ENCODE measurements around the gene LYPD8. TPM values are rescaled to one million over a fixed set of nuclear protein-coding genes. Genes with fewer than 3 reads are reported as not detected.
"Not testable (repeated sequence)": the region's sequence is repeated elsewhere in the genome, so short reads cannot be mapped to it uniquely, and the experiment has no call there.

LYPD8 gene
- total RNA-seq (not detected), polyA plus RNA-seq (ENCODE audit: insufficient read depth in 1 of 8, insufficient read length in 8 of 8, low replicate concordance in 1 of 8) (not detected)
- long read RNA-seq, donor 1: 0 reads
- long read RNA-seq, donor 2: 0 reads
- long read RNA-seq, donor 3: 0 reads
- long read RNA-seq, donor 4: 0 reads
- long read RNA-seq, donor 5: 0 reads
- long read RNA-seq, donor 6: 0 reads
- long read RNA-seq, donor 7: 0 reads
- long read RNA-seq, donor 8: 0 reads
- long read RNA-seq, donor 9: 0 reads
- long read RNA-seq, donor 10: 0 reads
- long read RNA-seq, donor 11: 0 reads

GRCh38 chr1:248755517-248755916 lies at the start of gene LYPD8:
Gene LYPD8 (minus strand): TSS chr1:248755759. CDS start chr1:248751081, 4,678 bp downstream.
- no peaks in the 10 kb centered on the region for H3K27me3 ChIP-seq (ENCODE audit: control insufficient read depth, insufficient read depth, low read length)
- no peak for DNase-seq
- no peak within 1 kb of the TSS for H3K4me3 ChIP-seq (ENCODE audit: low read length)
- no peaks in the 10 kb centered on the region for H3K36me3 ChIP-seq (ENCODE audit: control insufficient read depth, insufficient read depth, low read length)
- 80% methylated on average over 6 of the region's 6 CpGs for WGBS (ENCODE audit: insufficient coverage)
- H3K27ac ChIP-seq (ENCODE audit: low read length): no peak within 1 kb of the TSS
- no peaks in the 10 kb centered on the region for H3K4me1 ChIP-seq (ENCODE audit: control insufficient read depth, insufficient read depth, low read length)
- H3K9me3 ChIP-seq (replicated peaks; ENCODE audit: control insufficient read depth, low read depth, low read length): peaks cover 48% of the 10 kb centered on the region

- Histone ChIP-seq H3K27me3 (ENCODE audit: control insufficient read depth, insufficient read depth, low read length) (no peaks in the 10 kb centered on the region), H3K9me3 (replicated peaks; ENCODE audit: control insufficient read depth, low read depth, low read length) (no peaks in the 10 kb centered on the region), H3K4me3 (ENCODE audit: low read length) (no peak overlapping the region), H3K36me3 (ENCODE audit: control insufficient read depth, insufficient read depth, low read length) (no peaks in the 10 kb centered on the region), H3K4me1 (ENCODE audit: control insufficient read depth, insufficient read depth, low read length) (no peaks in the 10 kb centered on the region), H3K27ac (ENCODE audit: low read length) (no peak overlapping the region)
- DNase-seq: peak; percentile 57
- WGBS (ENCODE audit: insufficient coverage): 72% methylated on average over 8 of the region's 10 CpGs
Measured at GRCh38 chr1:248804771-248805681, 49.5 kb upstream of the LYPD8 start.

GRCh38 chr1:248803501-248803900 lies 47.9 kb upstream of the LYPD8 start:
- DNase-seq; H3K27me3 ChIP-seq (ENCODE audit: control insufficient read depth, insufficient read depth, low read length); H3K4me1 ChIP-seq (ENCODE audit: control insufficient read depth, insufficient read depth, low read length); H3K9me3 ChIP-seq (replicated peaks; ENCODE audit: control insufficient read depth, low read depth, low read length); H3K4me3 ChIP-seq (ENCODE audit: low read length); H3K36me3 ChIP-seq (ENCODE audit: control insufficient read depth, insufficient read depth, low read length); H3K27ac ChIP-seq (ENCODE audit: low read length): not testable (repeated sequence)
- 83% methylated on average over 15 of the region's 15 CpGs for WGBS (ENCODE audit: insufficient coverage)

- no peaks in the 10 kb centered on the region for H3K4me1 ChIP-seq (ENCODE audit: control insufficient read depth, insufficient read depth, low read length)
- H3K36me3 ChIP-seq (ENCODE audit: control insufficient read depth, insufficient read depth, low read length): no peaks in the 10 kb centered on the region
- no peaks in the 10 kb centered on the region for H3K9me3 ChIP-seq (replicated peaks; ENCODE audit: control insufficient read depth, low read depth, low read length)
- 84% methylated on average over 5 of the region's 6 CpGs for WGBS (ENCODE audit: insufficient coverage)
- DNase-seq: no peak
- no peak overlapping the region for H3K4me3 ChIP-seq (ENCODE audit: low read length)
- no peak overlapping the region for H3K27ac ChIP-seq (ENCODE audit: low read length)
- H3K27me3 ChIP-seq (ENCODE audit: control insufficient read depth, insufficient read depth, low read length): no peaks in the 10 kb centered on the region
Measured at GRCh38 chr1:248802454-248802853, 46.9 kb upstream of the LYPD8 start.

GRCh38 chr1:248800459-248800858 lies 44.9 kb upstream of the LYPD8 start:
- H3K9me3 ChIP-seq (replicated peaks; ENCODE audit: control insufficient read depth, low read depth, low read length): no peaks in the 10 kb centered on the region
- no CpG with 5 or more reads among the region's 3 CpGs for WGBS (ENCODE audit: insufficient coverage)
- no peaks in the 10 kb centered on the region for H3K4me1 ChIP-seq (ENCODE audit: control insufficient read depth, insufficient read depth, low read length)
- no peak overlapping the region for H3K27ac ChIP-seq (ENCODE audit: low read length)
- H3K4me3 ChIP-seq (ENCODE audit: low read length): no peak overlapping the region
- no peaks in the 10 kb centered on the region for H3K27me3 ChIP-seq (ENCODE audit: control insufficient read depth, insufficient read depth, low read length)
- no peak for DNase-seq
- no peaks in the 10 kb centered on the region for H3K36me3 ChIP-seq (ENCODE audit: control insufficient read depth, insufficient read depth, low read length)

- H3K4me3 ChIP-seq (ENCODE audit: low read length): no peak overlapping the region
- no peaks in the 10 kb centered on the region for H3K36me3 ChIP-seq (ENCODE audit: control insufficient read depth, insufficient read depth, low read length)
- H3K9me3 ChIP-seq (replicated peaks; ENCODE audit: control insufficient read depth, low read depth, low read length): no peaks in the 10 kb centered on the region
- no CpG with 5 or more reads among the region's 3 CpGs for WGBS (ENCODE audit: insufficient coverage)
- no peak for DNase-seq
- no peaks in the 10 kb centered on the region for H3K27me3 ChIP-seq (ENCODE audit: control insufficient read depth, insufficient read depth, low read length)
- no peak overlapping the region for H3K27ac ChIP-seq (ENCODE audit: low read length)
- no peaks in the 10 kb centered on the region for H3K4me1 ChIP-seq (ENCODE audit: control insufficient read depth, insufficient read depth, low read length)
Measured at GRCh38 chr1:248798791-248799190, 43.2 kb upstream of the LYPD8 start.

- not testable (repeated sequence) for H3K9me3 ChIP-seq (replicated peaks; ENCODE audit: control insufficient read depth, low read depth, low read length); H3K36me3 ChIP-seq (ENCODE audit: control insufficient read depth, insufficient read depth, low read length); H3K27me3 ChIP-seq (ENCODE audit: control insufficient read depth, insufficient read depth, low read length); H3K4me3 ChIP-seq (ENCODE audit: low read length); H3K4me1 ChIP-seq (ENCODE audit: control insufficient read depth, insufficient read depth, low read length); H3K27ac ChIP-seq (ENCODE audit: low read length); DNase-seq
- WGBS (ENCODE audit: insufficient coverage): 73% methylated on average over 2 of the region's 5 CpGs
Measured at GRCh38 chr1:248794663-248795062, 39.1 kb upstream of the LYPD8 start.

- Histone ChIP-seq H3K4me3 (ENCODE audit: low read length) (no peak overlapping the region), H3K9me3 (replicated peaks; ENCODE audit: control insufficient read depth, low read depth, low read length) (peaks cover 7% of the 10 kb centered on the region), H3K27ac (ENCODE audit: low read length) (no peak overlapping the region), H3K36me3 (ENCODE audit: control insufficient read depth, insufficient read depth, low read length) (no peaks in the 10 kb centered on the region), H3K4me1 (ENCODE audit: control insufficient read depth, insufficient read depth, low read length) (no peaks in the 10 kb centered on the region), H3K27me3 (ENCODE audit: control insufficient read depth, insufficient read depth, low read length) (no peaks in the 10 kb centered on the region)
- no peak for DNase-seq
Measured at GRCh38 chr1:248793592-248793991, 38.0 kb upstream of the LYPD8 start.

- no peak overlapping the region for H3K27ac ChIP-seq (ENCODE audit: low read length)
- WGBS (ENCODE audit: insufficient coverage): 57% methylated on average over 1 of the region's 5 CpGs
Measured at GRCh38 chr1:248792342-248792741, 36.8 kb upstream of the LYPD8 start.

GRCh38 chr1:248791010-248791409 lies 35.5 kb upstream of the LYPD8 start:
- no peaks in the 10 kb centered on the region for H3K4me1 ChIP-seq (ENCODE audit: control insufficient read depth, insufficient read depth, low read length)
- WGBS (ENCODE audit: insufficient coverage): 78% methylated on average over 3 of the region's 4 CpGs
- no peaks in the 10 kb centered on the region for H3K27me3 ChIP-seq (ENCODE audit: control insufficient read depth, insufficient read depth, low read length)
- peaks cover 9% of the 10 kb centered on the region for H3K9me3 ChIP-seq (replicated peaks; ENCODE audit: control insufficient read depth, low read depth, low read length)
- H3K27ac ChIP-seq (ENCODE audit: low read length): no peak overlapping the region
- no peaks in the 10 kb centered on the region for H3K36me3 ChIP-seq (ENCODE audit: control insufficient read depth, insufficient read depth, low read length)
- no peak overlapping the region for H3K4me3 ChIP-seq (ENCODE audit: low read length)
- DNase-seq: no peak

More at GRCh38 chr1:248792342-248792741, 36.8 kb upstream of the LYPD8 start:
- no peak overlapping the region for H3K4me3 ChIP-seq (ENCODE audit: low read length)
- DNase-seq: no peak
- peaks cover 9% of the 10 kb centered on the region for H3K9me3 ChIP-seq (replicated peaks; ENCODE audit: control insufficient read depth, low read depth, low read length)
- H3K27me3 ChIP-seq (ENCODE audit: control insufficient read depth, insufficient read depth, low read length): no peaks in the 10 kb centered on the region
- no peaks in the 10 kb centered on the region for H3K36me3 ChIP-seq (ENCODE audit: control insufficient read depth, insufficient read depth, low read length)
- H3K4me1 ChIP-seq (ENCODE audit: control insufficient read depth, insufficient read depth, low read length): no peaks in the 10 kb centered on the region
